HUDEP-2 (cell line): ENCODE measurements around the gene IRS2.
A peak's percentile ranks its signal among the peaks of the same experiment; 100 is the strongest.
"Not testable (repeated sequence)": the region's sequence is repeated elsewhere in the genome, so short reads cannot be mapped to it uniquely, and the experiment has no call there.

Source experiments
- DNase-seq, 76 experiments: peaks; one replicate each; lab custom pipeline; 2025; ENCODE audit not compliant: unreplicated experiment in 76 of 76; lab: John Stamatoyannopoulos, UW

Gene IRS2, protein sequence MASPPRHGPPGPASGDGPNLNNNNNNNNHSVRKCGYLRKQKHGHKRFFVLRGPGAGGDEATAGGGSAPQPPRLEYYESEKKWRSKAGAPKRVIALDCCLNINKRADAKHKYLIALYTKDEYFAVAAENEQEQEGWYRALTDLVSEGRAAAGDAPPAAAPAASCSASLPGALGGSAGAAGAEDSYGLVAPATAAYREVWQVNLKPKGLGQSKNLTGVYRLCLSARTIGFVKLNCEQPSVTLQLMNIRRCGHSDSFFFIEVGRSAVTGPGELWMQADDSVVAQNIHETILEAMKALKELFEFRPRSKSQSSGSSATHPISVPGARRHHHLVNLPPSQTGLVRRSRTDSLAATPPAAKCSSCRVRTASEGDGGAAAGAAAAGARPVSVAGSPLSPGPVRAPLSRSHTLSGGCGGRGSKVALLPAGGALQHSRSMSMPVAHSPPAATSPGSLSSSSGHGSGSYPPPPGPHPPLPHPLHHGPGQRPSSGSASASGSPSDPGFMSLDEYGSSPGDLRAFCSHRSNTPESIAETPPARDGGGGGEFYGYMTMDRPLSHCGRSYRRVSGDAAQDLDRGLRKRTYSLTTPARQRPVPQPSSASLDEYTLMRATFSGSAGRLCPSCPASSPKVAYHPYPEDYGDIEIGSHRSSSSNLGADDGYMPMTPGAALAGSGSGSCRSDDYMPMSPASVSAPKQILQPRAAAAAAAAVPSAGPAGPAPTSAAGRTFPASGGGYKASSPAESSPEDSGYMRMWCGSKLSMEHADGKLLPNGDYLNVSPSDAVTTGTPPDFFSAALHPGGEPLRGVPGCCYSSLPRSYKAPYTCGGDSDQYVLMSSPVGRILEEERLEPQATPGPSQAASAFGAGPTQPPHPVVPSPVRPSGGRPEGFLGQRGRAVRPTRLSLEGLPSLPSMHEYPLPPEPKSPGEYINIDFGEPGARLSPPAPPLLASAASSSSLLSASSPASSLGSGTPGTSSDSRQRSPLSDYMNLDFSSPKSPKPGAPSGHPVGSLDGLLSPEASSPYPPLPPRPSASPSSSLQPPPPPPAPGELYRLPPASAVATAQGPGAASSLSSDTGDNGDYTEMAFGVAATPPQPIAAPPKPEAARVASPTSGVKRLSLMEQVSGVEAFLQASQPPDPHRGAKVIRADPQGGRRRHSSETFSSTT (N-terminal part only)

DNA sequence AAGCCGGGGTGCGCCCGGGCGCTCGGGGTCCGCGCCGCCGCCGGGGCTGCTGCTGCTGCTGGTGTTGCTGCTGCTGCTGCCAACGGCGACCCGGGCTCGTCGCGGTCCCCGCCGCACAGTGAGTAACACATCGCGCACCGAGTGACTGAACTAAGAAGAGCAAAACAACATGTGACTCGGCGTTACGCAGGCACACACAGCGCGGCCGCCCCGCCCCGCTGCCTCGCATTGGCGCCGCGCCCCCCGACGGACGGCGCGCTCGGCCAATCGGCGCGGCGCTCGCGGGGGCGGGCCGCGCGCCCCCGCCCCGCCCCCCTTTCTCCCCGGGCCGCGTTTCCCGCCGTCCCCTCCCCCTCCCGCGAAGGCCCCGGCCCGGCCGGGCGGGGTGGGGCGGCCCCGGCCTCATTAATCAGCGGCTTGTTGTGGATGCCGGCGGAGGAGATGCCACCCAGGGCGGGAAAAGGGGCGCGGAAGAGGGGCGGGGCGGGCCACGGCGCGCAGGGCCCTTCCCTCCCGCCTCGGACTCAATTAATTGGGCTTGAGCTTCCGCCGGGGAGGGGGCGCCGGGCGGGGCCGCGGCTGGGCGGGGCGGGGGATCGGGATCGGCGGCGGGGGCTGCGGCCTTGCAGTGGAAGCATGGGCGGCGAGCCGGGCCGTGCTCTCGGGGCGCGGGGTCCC is at the start of gene IRS2:
Gene IRS2, minus strand, starts transcription at position 127 of the 678 bp plus-strand sequence. CDS start 530 bp downstream, outside the sequence.
- DNase-seq, result peak in 71 of 76 experiments; percentile 4 to 92 (median 79)

- no peak for DNase-seq
Measured at GRCh38 chr13:109834973-109835720, 48.8 kb upstream of the IRS2 start.

DNA sequence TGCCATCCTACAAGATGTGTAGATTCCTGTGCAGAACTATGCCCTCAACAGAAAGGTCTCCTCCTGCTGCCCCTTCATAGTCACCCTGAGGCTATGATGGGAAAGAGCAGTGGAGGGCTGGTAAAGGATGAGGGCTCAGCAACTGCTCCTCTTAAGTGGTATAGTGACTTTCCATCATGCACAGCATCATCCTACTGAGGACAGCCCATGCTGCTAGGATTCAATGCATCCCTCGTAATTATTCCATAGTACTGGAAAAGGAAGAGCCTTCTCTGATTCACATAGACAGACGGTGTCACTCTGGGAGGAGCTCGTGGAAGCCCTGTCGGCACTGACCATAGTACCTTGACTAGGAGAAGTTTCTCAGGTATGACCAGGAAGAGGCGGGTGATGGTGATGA is 47.6 kb upstream of the IRS2 start:
- no peak for DNase-seq

- DNase-seq, result no peak
Measured at GRCh38 chr13:109833071-109833470, 46.7 kb upstream of the IRS2 start.

- DNase-seq, result not testable (repeated sequence)
Measured at GRCh38 chr13:109828591-109829316, 42.4 kb upstream of the IRS2 start.

GRCh38 chr13:109823201-109823600 is 36.8 kb upstream of the IRS2 start:
- DNase-seq, result not testable (repeated sequence)

DNA sequence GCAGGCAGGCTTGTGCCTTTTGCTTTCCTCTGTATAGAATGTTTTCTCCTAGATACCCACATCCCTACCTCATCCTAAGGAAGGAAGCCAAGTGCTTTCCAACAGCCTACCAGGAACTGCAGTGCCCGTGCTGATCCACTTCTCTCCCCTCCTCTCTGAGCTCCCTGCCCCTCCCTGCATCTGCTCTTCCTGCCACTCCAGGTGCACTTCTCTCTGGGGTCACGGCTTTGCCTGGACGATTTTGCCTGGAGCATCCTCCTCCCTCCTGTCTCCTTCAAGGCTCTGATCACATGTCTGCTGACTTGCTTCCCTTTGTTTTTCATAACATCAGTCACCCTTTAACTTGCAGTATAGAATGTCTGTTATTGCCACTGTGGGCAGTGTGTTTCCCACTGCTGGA is 34.7 kb upstream of the IRS2 start:
- no peak for DNase-seq

GRCh38 chr13:109819874-109820273 is 33.5 kb upstream of the IRS2 start:
- DNase-seq, result no peak

GRCh38 chr13:109818886-109819285 is 32.5 kb upstream of the IRS2 start:
- no peak for DNase-seq

DNA sequence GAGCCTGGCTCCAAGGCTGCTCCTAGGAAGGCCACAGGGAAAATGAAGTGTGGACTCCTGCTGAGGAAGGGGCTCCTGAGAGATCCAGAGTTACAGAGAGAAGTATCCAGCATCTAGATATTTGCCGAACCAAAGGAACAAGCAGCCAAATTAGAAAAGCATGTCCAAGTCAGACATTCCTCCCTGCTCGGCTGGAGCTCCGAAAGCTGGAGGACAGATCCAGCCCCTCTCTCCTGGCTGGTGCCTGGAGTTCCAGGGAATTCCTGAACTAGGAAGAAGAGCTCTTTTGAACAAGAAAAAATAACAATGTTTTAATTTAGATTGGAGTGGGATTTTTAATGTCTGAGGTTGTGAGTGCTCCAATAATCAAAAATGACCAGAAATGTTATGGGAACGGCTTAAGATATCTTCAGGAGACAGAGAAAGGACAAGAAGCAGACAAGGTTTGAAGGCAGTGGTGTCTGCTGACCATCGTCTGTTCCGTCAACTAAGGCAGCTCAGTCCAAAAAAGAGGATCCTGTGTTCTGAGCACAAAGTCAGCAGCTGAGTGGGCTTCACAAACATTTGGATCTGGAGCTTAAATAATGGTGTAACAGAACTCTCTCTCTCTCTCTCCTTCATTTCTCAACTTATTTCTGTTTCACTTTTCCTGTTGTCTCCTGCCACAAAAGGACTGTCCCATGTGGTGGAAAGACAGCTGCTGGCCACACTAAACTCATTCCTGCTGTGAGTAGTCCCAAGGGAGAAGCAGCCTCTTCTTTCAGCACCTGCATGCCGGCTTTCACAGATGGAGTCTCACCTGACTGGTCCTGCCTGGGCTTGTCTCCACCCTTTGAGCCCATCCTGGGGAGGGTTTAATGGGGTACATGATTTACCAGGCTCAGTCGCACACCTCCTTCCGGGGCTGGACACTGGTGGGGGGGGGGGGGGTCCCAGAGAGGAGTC is 31.5 kb upstream of the IRS2 start:
- no peak for DNase-seq

GRCh38 chr13:109816808-109817203 is 30.4 kb upstream of the IRS2 start:
- no peak for DNase-seq

- no peak for DNase-seq
Measured at GRCh38 chr13:109816112-109816807, 29.9 kb upstream of the IRS2 start.

DNA sequence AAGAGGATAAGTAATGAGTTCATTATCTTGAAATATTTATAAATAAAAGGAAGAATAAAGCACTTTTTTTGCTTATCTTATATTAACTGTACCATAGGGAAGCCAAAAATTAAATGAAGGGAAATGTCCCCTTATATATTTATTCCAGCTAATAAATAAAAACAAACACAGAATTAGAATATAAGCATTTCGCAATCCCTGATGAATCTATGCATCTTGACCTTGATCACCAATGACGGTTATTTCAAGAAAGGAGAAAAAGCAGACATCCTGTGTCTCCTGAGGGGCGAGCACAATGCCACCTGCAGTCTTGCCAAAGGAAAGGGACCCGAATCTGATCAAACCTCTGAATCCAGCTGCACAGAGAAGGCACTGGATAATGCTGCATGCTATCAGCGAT is 29.3 kb upstream of the IRS2 start:
- no peak for DNase-seq

DNA sequence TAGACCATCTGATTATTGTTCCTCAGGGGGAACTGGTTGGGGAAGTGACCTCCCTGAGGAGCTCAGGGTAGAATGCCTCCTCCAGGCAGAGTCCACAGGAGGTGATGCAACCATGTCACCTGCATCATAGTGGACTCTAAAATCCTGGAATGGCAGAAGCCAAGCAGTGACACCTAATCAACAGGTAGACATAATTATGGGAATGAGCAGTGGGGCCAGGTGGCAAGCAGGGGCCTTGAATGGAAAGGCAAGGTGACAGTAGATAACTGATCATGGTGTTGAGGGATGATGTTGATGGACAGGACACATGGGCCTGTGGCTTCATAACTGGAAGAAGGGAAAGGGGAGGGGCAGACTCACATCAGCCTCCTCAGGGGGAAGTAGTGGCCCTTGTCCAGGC is 27.3 kb upstream of the IRS2 start:
- no peak for DNase-seq

- no peak for DNase-seq
Measured at GRCh38 chr13:109812382-109812781, 26.0 kb upstream of the IRS2 start.

DNA sequence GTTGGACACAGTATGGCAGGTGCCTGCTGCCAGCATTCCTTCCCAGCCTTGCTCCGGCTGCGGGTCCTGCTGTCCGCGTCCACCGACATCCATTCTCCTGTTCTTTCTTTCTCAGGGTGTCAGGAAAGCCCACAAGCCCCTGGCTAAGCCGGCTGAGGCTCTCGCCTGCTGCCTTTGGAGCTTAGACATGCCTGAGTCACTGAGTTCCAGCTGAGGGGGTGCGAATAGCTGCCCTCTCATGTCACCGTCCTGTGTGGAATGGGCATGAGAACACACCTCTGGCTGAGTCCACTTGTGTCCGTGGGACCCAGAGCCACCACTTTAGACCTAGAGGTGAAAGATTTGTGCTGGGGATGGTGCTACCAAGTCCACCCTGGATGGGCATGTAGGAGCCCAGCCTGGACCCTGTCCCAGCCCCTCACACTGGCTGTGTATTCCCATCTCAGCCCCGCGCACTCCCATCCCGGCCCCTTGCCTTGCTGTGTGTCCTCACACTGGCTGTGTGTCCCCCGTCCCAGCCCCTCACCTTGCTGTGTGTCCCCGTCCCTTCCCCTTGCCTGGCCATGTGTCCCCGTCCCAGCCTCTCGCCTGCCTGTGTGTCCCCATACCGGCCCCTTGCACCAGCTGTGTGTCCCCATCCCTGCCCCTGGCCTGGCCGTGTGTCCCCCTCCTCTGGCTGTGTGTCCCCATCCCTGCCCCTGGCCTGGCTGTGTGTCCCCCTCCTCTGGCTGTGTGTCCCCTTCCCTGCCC is 24.6 kb upstream of the IRS2 start:
- DNase-seq, result no peak
